Transverse colon (tissue), 4 donors: ENCODE measurements around the gene C1QTNF5. TPM values are rescaled to one million over a fixed set of nuclear protein-coding genes. Genes with fewer than 3 reads are reported as not detected.

Experiments used
- DNase-seq: peaks from one replicate; pipeline ENCODE4 v3.0.0-alpha.2; 2019
- H3K27ac ChIP-seq, 4 donors: fragments of 200-600 bp; sonication (generic); 2 replicates each; pipeline ENCODE4 v1.5.1; 2016 to 2018; ENCODE audit warnings: inconsistent platforms in 4 of 4
- H3K27me3 ChIP-seq: fragments of 200-600 bp; sonication (generic); 2 replicates; pipeline ENCODE4 v1.5.1; 2017; ENCODE audit warnings: inconsistent platforms
- H3K36me3 ChIP-seq, 4 donors: fragments of 200-600 bp; sonication (generic); 2 replicates each; pipeline ENCODE4 v1.5.1; 2017 to 2019; ENCODE audit warnings: inconsistent platforms in 4 of 4
- H3K4me1 ChIP-seq, 4 donors: fragments of 200-600 bp; sonication (generic); 2 replicates each; pipeline ENCODE4 v1.5.1; 2017 to 2020; ENCODE audit warnings: inconsistent platforms in 4 of 4
- H3K4me3 ChIP-seq, 4 donors: fragments of 200-600 bp; sonication (generic); 1 replicate in 1 of 4; 2 replicates in 3 of 4; pipeline versions ENCODE4 v1.5.1 to v1.6.1; 2017 to 2019; ENCODE audit warnings: inconsistent platforms in 4 of 4
- H3K9me3 ChIP-seq, 2 donors: fragments of 200-600 bp; sonication (generic); 2 replicates each; pipeline ENCODE4 v1.5.1; 2017 to 2019; ENCODE audit warnings: inconsistent platforms in 2 of 2
- EP300 ChIP-seq: sonication (generic); formaldehyde crosslinking; IDR thresholded peaks from one replicate; pipeline ENCODE4 v1.6.1; 2017; ENCODE audit warnings: antibody characterized with exemption, low read depth
- POLR2A ChIP-seq: fragments of 450-650 bp; IDR thresholded peaks from one replicate; pipeline ENCODE4 v1.6.1; 2016; ENCODE audit warnings: antibody characterized with exemption, mild to moderate bottlenecking, moderate library complexity
- POLR2AphosphoS5 ChIP-seq, 3 donors: sonication (generic); formaldehyde crosslinking; IDR thresholded peaks; one replicate each; pipeline ENCODE4 v1.6.1; 2016; ENCODE audit warnings: antibody characterized with exemption in 3 of 3
- WGBS, 2 donors: methylation state at CpG; one replicate each; pipeline ENCODE4 v1.1.5; 2018; ENCODE audit warnings: low coverage in 1 of 2; 5-methylcytosine and 5-hydroxymethylcytosine counted together
- in situ Hi-C, 4 donors: fragments of 200-750 bp; cut with MboI; loops; one replicate each; pipeline versions ENCODE4 v1.15.0 to v1.15.1; 2017; ENCODE audit warnings: low sequenced_read_pairs in 3 of 4, low pct_ligation_motif_present in 1 of 4, low pct_unique_long_range_greater_than_20kb in 1 of 4
- intact Hi-C: fragments of 100-400 bp; cut with DNase I; formaldehyde crosslinking; loops from one replicate; pipeline ENCODE4 v1.15.1; 2023; ENCODE audit warnings: low total_unique reads
- total RNA-seq, 4 donors: library from RNA; depleted of rRNA; stranded (reverse); fragments of >200 nt; gene quantifications; one replicate each; pipeline ENCODE4 v1.1.0, GENCODE V29; 2016
- TF ChIP-seq, protein P1 (sequence below), 5 experiments: fragments of 200-600 bp in 3 of 5; fragments of 450-650 bp in 2 of 5; sonication (generic) in 3 of 5; IDR thresholded peaks; 1 replicate in 2 of 5; 2 replicates in 3 of 5; pipeline ENCODE4 v1.5.1; 2016 to 2017; ENCODE audit warnings: antibody characterized with exemption in 5 of 5, inconsistent platforms in 3 of 5, mild to moderate bottlenecking in 2 of 5, moderate library complexity in 1 of 5

Gene C1QTNF5
- total RNA-seq, 4 donors from 2014 or later = 7.6 to 20.5 (median 11.4) TPM

DNA sequence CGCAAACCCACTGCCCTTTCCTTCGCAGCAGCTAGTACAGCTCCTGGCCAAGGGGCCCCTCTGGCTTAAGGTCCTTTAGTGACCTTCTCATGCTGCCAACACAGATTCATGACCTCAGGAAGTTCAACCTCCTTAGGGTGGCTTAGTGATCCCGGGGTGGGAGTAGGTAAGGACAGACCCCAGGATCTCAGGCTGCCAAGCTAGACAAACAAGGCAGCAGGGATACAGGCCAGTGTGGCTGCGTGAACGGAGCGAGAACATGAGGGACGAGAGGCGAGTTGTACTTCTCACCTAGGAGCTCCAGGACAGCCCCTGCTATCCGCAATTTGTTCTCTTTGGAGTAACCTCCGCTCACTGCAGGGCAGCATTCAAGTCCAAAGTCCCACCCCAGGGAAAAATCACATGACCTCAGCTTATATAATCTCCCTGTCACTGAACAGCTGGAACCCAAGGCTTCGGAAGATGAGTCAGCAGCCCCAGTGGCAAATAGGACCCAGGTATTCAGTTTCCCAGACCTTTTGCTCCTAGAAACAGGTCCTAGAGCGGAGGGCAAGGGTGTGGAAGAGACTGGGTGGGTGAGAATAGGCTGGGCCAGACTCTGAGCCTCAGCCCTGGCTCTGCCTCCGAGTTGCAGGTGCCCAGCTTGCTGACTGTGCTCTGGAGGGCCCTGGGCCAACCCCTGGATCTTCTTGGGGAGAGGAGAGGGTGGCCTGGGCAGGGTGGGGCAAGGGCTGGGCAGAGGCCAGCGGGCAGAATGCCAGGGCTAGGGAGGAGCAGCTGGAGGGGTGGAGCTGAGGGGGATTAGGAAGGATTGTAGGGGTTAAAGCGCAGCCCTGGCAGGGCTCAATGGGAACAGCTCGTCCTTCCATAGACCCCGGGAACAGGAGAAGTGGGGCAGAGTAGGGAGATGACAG, 27.7 kb upstream of the C1QTNF5 start:
- intact Hi-C loops (no loop called here), in situ Hi-C loops (no loop called here)
- Histone ChIP-seq H3K27me3 (peaks cover 10% of the 10 kb centered on the region), H3K4me3 (peak overlapping the region in 1 of 4 donors; percentile 15), H3K4me1 (peaks cover 47 to 78% (median 77%) of the 10 kb centered on the region in 4 donors), H3K27ac (peak overlapping the region; percentile 80 to 88 (median 86)), H3K9me3 (no peaks in the 10 kb centered on the region), H3K36me3 (no peaks in the 10 kb centered on the region)
- peak; percentile 60 for TF ChIP-seq POLR2A
- peak; percentile 26 for TF ChIP-seq EP300
- TF ChIP-seq POLR2AphosphoS5 (IDR thresholded peaks at IDR 0.05) = peak in 2 of 3 donors; percentile 72 to 82
- TF ChIP-seq, protein P1, sequence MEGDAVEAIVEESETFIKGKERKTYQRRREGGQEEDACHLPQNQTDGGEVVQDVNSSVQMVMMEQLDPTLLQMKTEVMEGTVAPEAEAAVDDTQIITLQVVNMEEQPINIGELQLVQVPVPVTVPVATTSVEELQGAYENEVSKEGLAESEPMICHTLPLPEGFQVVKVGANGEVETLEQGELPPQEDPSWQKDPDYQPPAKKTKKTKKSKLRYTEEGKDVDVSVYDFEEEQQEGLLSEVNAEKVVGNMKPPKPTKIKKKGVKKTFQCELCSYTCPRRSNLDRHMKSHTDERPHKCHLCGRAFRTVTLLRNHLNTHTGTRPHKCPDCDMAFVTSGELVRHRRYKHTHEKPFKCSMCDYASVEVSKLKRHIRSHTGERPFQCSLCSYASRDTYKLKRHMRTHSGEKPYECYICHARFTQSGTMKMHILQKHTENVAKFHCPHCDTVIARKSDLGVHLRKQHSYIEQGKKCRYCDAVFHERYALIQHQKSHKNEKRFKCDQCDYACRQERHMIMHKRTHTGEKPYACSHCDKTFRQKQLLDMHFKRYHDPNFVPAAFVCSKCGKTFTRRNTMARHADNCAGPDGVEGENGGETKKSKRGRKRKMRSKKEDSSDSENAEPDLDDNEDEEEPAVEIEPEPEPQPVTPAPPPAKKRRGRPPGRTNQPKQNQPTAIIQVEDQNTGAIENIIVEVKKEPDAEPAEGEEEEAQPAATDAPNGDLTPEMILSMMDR (IDR thresholded peaks at IDR 0.05) = no peak
- DNase-seq = peak; percentile 89
- WGBS, 2 donors = 20 to 29% methylated on average over 2 to 11 of the region's 17 CpGs

DNA sequence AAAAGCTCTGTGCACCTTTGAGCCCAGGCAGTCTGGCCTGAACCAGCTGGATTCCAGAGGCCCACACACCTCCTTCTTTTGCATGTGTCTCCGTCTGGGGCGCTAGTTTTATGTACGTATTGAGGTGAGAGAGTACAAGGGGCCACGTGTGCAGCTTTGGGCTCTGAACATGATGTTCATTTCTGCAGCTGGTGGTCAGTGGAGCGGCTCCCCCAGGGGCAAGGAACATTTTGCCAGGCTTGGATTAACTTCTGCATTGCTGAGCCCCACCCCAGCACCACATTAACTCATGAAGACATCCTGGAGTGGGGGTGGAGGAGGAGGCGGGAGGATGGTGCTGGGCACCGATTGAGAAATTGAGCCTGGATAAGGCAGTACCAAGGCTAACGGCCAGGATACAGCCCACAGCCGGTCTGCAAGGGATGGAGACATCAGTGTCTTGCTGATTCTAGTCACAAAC, 27.0 kb upstream of the C1QTNF5 start:
- Histone ChIP-seq H3K27ac (peak overlapping the region; percentile 80 to 88 (median 86)), H3K4me3 (no peak overlapping the region), H3K9me3 (no peaks in the 10 kb centered on the region), H3K36me3 (no peaks in the 10 kb centered on the region), H3K4me1 (peaks cover 47 to 83% (median 80%) of the 10 kb centered on the region in 4 donors), H3K27me3 (peaks cover 14% of the 10 kb centered on the region)
- in situ Hi-C loops = no loop called here
- no peak for DNase-seq
- WGBS, 2 donors = 52% methylated on average over 8 of the region's 9 CpGs; no CpG with 5 or more reads in 1 of the 2 donors
- intact Hi-C loops = no loop called here
- TF ChIP-seq EP300 (no peak), POLR2A (no peak), POLR2AphosphoS5 (IDR thresholded peaks at IDR 0.05) (no peak)

DNA sequence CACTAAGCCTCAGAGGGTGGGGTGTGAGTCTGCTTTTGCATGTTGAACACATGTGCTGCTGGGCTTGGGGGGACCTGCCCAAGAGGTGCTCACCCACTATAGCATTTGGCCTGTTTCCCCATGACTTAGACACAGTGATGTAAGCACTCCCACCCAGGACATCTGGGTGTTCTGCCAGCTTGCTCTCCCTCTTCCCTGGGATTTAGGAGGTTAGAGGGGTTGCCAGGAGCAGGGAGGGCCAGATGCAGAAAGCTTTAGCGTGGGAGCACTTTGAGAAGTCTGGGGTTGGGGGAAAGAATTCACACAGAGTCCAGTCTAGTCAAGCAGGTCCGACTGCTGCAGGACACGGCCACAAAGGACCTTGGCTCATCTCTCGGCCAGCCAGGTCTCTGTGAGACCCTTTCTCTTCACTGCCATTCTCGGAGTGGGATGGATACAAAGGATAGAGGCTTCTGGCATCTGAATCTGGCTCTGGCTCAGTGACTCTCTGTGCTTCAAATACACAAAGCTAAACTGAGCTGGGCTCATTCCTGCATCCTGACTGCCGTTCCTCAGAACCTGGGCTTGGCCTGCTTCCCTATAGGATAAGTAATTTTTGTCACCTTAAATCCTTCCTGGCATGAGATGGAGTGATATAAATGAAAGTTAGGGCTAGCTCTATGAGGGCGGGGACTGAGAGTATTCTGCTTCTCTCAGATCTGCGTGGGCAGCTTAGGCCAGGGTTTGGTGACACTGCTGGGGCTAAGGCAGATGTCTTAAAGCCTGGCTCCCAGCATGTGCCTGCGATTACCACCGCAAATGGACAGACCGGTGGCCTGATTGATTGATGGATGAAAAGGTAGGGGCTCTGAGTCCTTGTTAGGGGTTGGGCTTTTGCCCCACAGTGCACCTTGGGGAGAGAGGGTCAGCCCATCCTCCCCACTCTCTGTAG, 26.3 kb upstream of the C1QTNF5 start:
- Histone ChIP-seq H3K4me3 (no peak overlapping the region), H3K36me3 (no peaks in the 10 kb centered on the region), H3K27me3 (peaks cover 14% of the 10 kb centered on the region), H3K27ac (peak overlapping the region; percentile 80 to 88 (median 86)), H3K9me3 (no peaks in the 10 kb centered on the region), H3K4me1 (peaks cover 47 to 88% (median 83%) of the 10 kb centered on the region in 4 donors)
- TF ChIP-seq POLR2AphosphoS5 (IDR thresholded peaks at IDR 0.05) = no peak
- TF ChIP-seq POLR2A = no peak
- TF ChIP-seq, protein P1 (IDR thresholded peaks at IDR 0.05) = no peak
- no peak for TF ChIP-seq EP300
- intact Hi-C loops (no loop called here), in situ Hi-C loops (no loop called here)
- no peak for DNase-seq
- 77 to 96% methylated on average over 4 to 11 of the region's 11 CpGs for WGBS, 2 donors

DNA sequence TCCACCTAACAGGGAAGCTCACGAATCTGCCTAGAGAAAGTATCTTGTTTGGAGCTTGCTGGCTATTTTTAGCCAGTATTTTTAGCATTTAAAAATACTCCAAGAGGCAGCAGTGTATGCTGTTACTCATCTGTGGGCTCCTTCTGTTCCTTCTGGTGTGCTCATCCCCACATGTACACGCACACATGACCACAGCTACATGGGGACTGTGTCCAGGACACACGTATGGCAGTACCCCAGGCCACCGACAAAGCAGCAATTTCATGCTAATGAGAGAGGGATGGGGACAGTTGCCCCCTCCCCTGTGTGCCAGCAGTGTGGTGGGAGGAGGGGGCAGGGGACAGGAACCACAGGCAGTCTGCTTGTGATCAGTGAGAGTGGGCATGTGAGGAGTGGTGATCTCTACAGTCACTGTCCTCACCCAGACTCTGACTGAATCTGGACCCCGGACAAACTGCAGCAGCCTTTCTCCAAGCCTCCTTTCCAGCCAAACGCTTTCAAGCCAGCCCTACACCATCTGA, 24.4 kb upstream of the C1QTNF5 start:
- 66% methylated on average over 6 of the region's 6 CpGs; no CpG with 5 or more reads in 1 of the 2 donors for WGBS, 2 donors
- H3K4me1 ChIP-seq = peaks cover 51 to 87% (median 78%) of the 10 kb centered on the region in 4 donors
- intact Hi-C loops = no loop called here
- TF ChIP-seq POLR2A (no peak), EP300 (no peak), POLR2AphosphoS5 (IDR thresholded peaks at IDR 0.05) (no peak)
- TF ChIP-seq, protein P1 (IDR thresholded peaks at IDR 0.05) = no peak
- H3K27ac ChIP-seq = peak overlapping the region; percentile 80 to 88 (median 86)
- no peak overlapping the region for H3K4me3 ChIP-seq
- H3K9me3 ChIP-seq = no peaks in the 10 kb centered on the region
- H3K27me3 ChIP-seq = peaks cover 14% of the 10 kb centered on the region
- DNase-seq = no peak
- in situ Hi-C loops = no loop called here
- no peaks in the 10 kb centered on the region for H3K36me3 ChIP-seq
